ENCODE results near the gene KIAA1958. TPM values are rescaled to one million over a fixed set of nuclear protein-coding genes. Genes with fewer than 3 reads are reported as not detected.

KIAA1958 gene
- total RNA-seq, 1 donor = 2.5 TPM

GRCh38 chr9:112472996-112473395 is 13.6 kb upstream of the KIAA1958 start:
- no peaks in the 10 kb centered on the region for H4K20me1 ChIP-seq (ENCODE audit: insufficient read depth, low read length)
- H3K4me2 ChIP-seq (ENCODE audit: insufficient read depth, low read length) = no peak overlapping the region
- no peak overlapping the region for H2AFZ ChIP-seq (ENCODE audit: low read length)
- H3K36me3 ChIP-seq (ENCODE audit: insufficient read depth, low read length) = peaks cover 11% of the 10 kb centered on the region
- H3K79me2 ChIP-seq (ENCODE audit: insufficient read depth, low read length) = no peaks in the 10 kb centered on the region
- H3K27me3 ChIP-seq (ENCODE audit: insufficient read depth, low read length) = no peaks in the 10 kb centered on the region
- TF ChIP-seq, protein P1, sequence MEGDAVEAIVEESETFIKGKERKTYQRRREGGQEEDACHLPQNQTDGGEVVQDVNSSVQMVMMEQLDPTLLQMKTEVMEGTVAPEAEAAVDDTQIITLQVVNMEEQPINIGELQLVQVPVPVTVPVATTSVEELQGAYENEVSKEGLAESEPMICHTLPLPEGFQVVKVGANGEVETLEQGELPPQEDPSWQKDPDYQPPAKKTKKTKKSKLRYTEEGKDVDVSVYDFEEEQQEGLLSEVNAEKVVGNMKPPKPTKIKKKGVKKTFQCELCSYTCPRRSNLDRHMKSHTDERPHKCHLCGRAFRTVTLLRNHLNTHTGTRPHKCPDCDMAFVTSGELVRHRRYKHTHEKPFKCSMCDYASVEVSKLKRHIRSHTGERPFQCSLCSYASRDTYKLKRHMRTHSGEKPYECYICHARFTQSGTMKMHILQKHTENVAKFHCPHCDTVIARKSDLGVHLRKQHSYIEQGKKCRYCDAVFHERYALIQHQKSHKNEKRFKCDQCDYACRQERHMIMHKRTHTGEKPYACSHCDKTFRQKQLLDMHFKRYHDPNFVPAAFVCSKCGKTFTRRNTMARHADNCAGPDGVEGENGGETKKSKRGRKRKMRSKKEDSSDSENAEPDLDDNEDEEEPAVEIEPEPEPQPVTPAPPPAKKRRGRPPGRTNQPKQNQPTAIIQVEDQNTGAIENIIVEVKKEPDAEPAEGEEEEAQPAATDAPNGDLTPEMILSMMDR (IDR thresholded peaks at IDR 0.05; ENCODE audit: extremely low read depth, low read depth, low read length) = no peak
- H3K27ac ChIP-seq (ENCODE audit: low read depth, low read length) = no peak overlapping the region
- no peak overlapping the region for H3K4me3 ChIP-seq (ENCODE audit: insufficient read depth, low read length)
- H3K9me3 ChIP-seq (ENCODE audit: low read depth, low read length) = no peaks in the 10 kb centered on the region
- H3K4me1 ChIP-seq (ENCODE audit: insufficient read depth, low read length) = no peaks in the 10 kb centered on the region
- no peak for DNase-seq (ENCODE audit: insufficient read length, low spot score, missing footprints)

DNA sequence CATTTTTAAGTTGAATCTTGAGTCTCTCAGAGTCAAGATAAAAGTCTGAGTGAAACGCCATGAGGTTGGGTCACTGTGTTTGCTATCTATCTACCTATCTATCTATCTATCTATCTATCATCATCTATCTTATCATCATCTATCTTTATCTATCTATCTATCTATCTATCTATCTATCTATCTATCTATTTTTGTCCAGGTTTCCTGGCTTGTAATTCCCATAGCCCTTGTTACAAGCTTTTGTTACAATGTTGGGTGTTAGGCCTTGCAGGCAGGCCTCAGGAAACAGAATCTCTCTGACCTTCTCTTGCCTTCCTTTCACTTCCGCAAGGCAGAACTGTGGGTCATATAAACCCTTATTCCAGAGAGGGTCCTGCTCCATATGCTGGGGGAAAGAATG is 12.6 kb upstream of the KIAA1958 start:
- H4K20me1 ChIP-seq (ENCODE audit: insufficient read depth, low read length) = no peaks in the 10 kb centered on the region
- no peaks in the 10 kb centered on the region for H3K4me1 ChIP-seq (ENCODE audit: insufficient read depth, low read length)
- no peak overlapping the region for H3K27ac ChIP-seq (ENCODE audit: low read depth, low read length)
- H3K27me3 ChIP-seq (ENCODE audit: insufficient read depth, low read length) = no peaks in the 10 kb centered on the region
- DNase-seq (ENCODE audit: insufficient read length, low spot score, missing footprints) = no peak
- no peaks in the 10 kb centered on the region for H3K9me3 ChIP-seq (ENCODE audit: low read depth, low read length)
- no peak overlapping the region for H3K4me2 ChIP-seq (ENCODE audit: insufficient read depth, low read length)
- TF ChIP-seq, protein P1 (IDR thresholded peaks at IDR 0.05; ENCODE audit: extremely low read depth, low read depth, low read length) = no peak
- H3K79me2 ChIP-seq (ENCODE audit: insufficient read depth, low read length) = no peaks in the 10 kb centered on the region
- H3K4me3 ChIP-seq (ENCODE audit: insufficient read depth, low read length) = no peak overlapping the region
- no peak overlapping the region for H2AFZ ChIP-seq (ENCODE audit: low read length)
- peaks cover 11% of the 10 kb centered on the region for H3K36me3 ChIP-seq (ENCODE audit: insufficient read depth, low read length)

GRCh38 chr9:112475318-112475717 is 11.3 kb upstream of the KIAA1958 start:
- Histone ChIP-seq H3K4me2 (ENCODE audit: insufficient read depth, low read length) (no peak overlapping the region), H3K27me3 (ENCODE audit: insufficient read depth, low read length) (no peaks in the 10 kb centered on the region), H3K27ac (ENCODE audit: low read depth, low read length) (no peak overlapping the region), H3K9me3 (ENCODE audit: low read depth, low read length) (no peaks in the 10 kb centered on the region), H3K79me2 (ENCODE audit: insufficient read depth, low read length) (no peaks in the 10 kb centered on the region), H3K4me1 (ENCODE audit: insufficient read depth, low read length) (no peaks in the 10 kb centered on the region), H4K20me1 (ENCODE audit: insufficient read depth, low read length) (no peaks in the 10 kb centered on the region), H3K36me3 (ENCODE audit: insufficient read depth, low read length) (peaks cover 11% of the 10 kb centered on the region), H2AFZ (ENCODE audit: low read length) (no peak overlapping the region), H3K4me3 (ENCODE audit: insufficient read depth, low read length) (no peak overlapping the region)
- TF ChIP-seq, protein P1 (IDR thresholded peaks at IDR 0.05; ENCODE audit: extremely low read depth, low read depth, low read length) = no peak
- no peak for DNase-seq (ENCODE audit: insufficient read length, low spot score, missing footprints)

GRCh38 chr9:112477330-112477729 is 9.3 kb upstream of the KIAA1958 start:
- Histone ChIP-seq H3K79me2 (ENCODE audit: insufficient read depth, low read length) (no peaks in the 10 kb centered on the region), H3K4me1 (ENCODE audit: insufficient read depth, low read length) (no peaks in the 10 kb centered on the region), H3K4me2 (ENCODE audit: insufficient read depth, low read length) (no peak overlapping the region), H3K27ac (ENCODE audit: low read depth, low read length) (no peak overlapping the region), H2AFZ (ENCODE audit: low read length) (no peak overlapping the region), H4K20me1 (ENCODE audit: insufficient read depth, low read length) (no peaks in the 10 kb centered on the region), H3K36me3 (ENCODE audit: insufficient read depth, low read length) (no peaks in the 10 kb centered on the region), H3K27me3 (ENCODE audit: insufficient read depth, low read length) (no peaks in the 10 kb centered on the region), H3K4me3 (ENCODE audit: insufficient read depth, low read length) (no peak overlapping the region), H3K9me3 (ENCODE audit: low read depth, low read length) (no peaks in the 10 kb centered on the region)
- TF ChIP-seq, protein P1 (IDR thresholded peaks at IDR 0.05; ENCODE audit: extremely low read depth, low read depth, low read length) = no peak
- DNase-seq (ENCODE audit: insufficient read length, low spot score, missing footprints) = no peak

All from osteoblast (primary cell).